ENCODE measurements around the gene PTPN22.

GRCh38 chr1:113821916-113822315 is 49.6 kb downstream of the PTPN22 start:
- no peak for TF ChIP-seq CBX5 (IDR thresholded peaks at IDR 0.05; ENCODE audit: borderline replicate concordance, low read depth)
- TF ChIP-seq, protein P1, sequence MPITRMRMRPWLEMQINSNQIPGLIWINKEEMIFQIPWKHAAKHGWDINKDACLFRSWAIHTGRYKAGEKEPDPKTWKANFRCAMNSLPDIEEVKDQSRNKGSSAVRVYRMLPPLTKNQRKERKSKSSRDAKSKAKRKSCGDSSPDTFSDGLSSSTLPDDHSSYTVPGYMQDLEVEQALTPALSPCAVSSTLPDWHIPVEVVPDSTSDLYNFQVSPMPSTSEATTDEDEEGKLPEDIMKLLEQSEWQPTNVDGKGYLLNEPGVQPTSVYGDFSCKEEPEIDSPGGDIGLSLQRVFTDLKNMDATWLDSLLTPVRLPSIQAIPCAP (CRISPR knock-in tag; IDR thresholded peaks at IDR 0.05; ENCODE audit: borderline replicate concordance), result no peak
- TF ChIP-seq, protein P2, sequence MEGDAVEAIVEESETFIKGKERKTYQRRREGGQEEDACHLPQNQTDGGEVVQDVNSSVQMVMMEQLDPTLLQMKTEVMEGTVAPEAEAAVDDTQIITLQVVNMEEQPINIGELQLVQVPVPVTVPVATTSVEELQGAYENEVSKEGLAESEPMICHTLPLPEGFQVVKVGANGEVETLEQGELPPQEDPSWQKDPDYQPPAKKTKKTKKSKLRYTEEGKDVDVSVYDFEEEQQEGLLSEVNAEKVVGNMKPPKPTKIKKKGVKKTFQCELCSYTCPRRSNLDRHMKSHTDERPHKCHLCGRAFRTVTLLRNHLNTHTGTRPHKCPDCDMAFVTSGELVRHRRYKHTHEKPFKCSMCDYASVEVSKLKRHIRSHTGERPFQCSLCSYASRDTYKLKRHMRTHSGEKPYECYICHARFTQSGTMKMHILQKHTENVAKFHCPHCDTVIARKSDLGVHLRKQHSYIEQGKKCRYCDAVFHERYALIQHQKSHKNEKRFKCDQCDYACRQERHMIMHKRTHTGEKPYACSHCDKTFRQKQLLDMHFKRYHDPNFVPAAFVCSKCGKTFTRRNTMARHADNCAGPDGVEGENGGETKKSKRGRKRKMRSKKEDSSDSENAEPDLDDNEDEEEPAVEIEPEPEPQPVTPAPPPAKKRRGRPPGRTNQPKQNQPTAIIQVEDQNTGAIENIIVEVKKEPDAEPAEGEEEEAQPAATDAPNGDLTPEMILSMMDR (IDR thresholded peaks at IDR 0.05 in 2 of 3, conservative IDR thresholded peaks at IDR 0.05 in 1 of 3; ENCODE audit: insufficient read depth in 2 of 3, low read depth in 1 of 3, low read length in 3 of 3), result no peak
- no peak for TF ChIP-seq ATF1 (CRISPR knock-in tag; IDR thresholded peaks at IDR 0.05)
- no peak for TF ChIP-seq ATF1 (tag; IDR thresholded peaks at IDR 0.05)
- TF ChIP-seq MCM3 (IDR thresholded peaks at IDR 0.05), result no peak
- TF ChIP-seq SETDB1 (IDR thresholded peaks at IDR 0.05; ENCODE audit: low read length), result no peak
- no peak for TF ChIP-seq ATF6 (CRISPR knock-in tag; IDR thresholded peaks at IDR 0.05)
- TF ChIP-seq ZNF318 (IDR thresholded peaks at IDR 0.05; ENCODE audit: borderline replicate concordance in 1 of 2, low read depth in 1 of 2), result no peak
- TF ChIP-seq EZH2 (IDR thresholded peaks at IDR 0.05; ENCODE audit: borderline replicate concordance, low read depth, low read length), result no peak
- TF ChIP-seq ZNF512 (tag; IDR thresholded peaks at IDR 0.05), result no peak
- no peak for TF ChIP-seq CBX3 (IDR thresholded peaks at IDR 0.05; ENCODE audit: borderline replicate concordance in 1 of 2, low read length in 2 of 2)
- TF ChIP-seq ESRRA (IDR thresholded peaks at IDR 0.05; ENCODE audit: borderline replicate concordance, low read depth), result no peak

All from K562 (cell line).